Fibroblast of the conjunctiva (primary cell): ENCODE results near the gene GABRA5.

ENCODE experiments used
- DNase-seq: peaks from one replicate; pipeline ENCODE4 v3.0.0-alpha.2; 2010; ENCODE audit warnings: low read depth

Gene GABRA5

GRCh38 chr15:26928051-26928450 is 61.2 kb downstream of the GABRA5 start:
- DNase-seq, result no peak

GRCh38 chr15:26929588-26929987 is 62.7 kb downstream of the GABRA5 start:
- DNase-seq, result no peak

DNA sequence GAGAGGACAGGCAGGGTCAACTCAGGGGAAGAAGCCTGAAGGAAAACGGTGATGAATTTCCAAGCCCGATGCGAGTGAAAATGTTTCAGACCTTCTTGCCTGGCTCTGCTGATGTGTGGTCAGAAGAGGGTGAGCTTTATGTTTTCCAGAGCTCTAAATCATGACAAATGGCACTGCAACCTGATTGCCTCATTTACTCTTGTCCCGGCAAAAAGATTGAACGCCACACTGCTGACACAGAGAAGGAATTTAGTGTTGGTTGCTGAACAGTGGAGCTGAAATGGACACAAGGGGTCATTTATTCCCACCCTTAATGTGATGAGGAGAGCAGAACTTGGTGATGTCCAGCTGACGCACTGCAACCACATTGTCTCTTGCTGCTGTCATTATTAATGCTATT is 68.0 kb downstream of the GABRA5 start:
- no peak for DNase-seq

DNA sequence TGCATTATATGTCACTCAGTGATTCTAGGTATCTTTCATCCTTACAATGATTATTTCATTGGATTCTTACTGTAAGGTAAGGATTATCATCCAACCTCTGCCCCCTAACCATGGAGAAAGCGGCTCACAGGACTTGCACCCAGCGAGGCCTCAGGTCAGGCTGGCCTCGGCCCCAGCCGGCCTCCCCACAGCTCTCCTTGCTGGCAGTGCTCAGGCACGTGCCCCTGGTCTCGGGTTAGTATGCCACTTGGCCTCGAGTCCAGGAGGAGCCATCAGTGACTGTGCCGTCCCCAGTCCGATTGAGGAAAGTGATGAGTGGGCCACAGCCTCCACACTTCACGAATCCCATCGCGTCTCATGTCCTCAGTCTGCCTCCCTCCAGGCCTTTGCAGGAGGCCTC is 68.5 kb downstream of the GABRA5 start:
- DNase-seq, result no peak

- DNase-seq, result no peak
Measured at GRCh38 chr15:26936502-26936901, 69.6 kb downstream of the GABRA5 start.

DNA sequence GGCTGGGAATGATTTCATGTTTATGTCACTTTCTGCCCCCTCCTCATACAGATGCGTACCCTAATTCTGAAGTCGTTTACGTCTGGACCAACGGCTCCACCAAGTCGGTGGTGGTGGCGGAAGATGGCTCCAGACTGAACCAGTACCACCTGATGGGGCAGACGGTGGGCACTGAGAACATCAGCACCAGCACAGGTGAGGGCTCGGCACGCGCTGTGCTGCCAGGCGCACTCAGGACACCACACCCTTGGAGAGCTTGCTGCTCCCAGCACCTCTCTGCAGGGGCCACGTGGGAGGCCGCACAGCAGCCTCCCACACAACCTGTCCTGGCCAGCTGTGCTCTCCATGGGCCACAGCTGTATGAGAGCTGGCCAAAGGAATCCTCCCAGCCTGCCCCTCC is 70.3 kb downstream of the GABRA5 start:
- no peak for DNase-seq

DNA sequence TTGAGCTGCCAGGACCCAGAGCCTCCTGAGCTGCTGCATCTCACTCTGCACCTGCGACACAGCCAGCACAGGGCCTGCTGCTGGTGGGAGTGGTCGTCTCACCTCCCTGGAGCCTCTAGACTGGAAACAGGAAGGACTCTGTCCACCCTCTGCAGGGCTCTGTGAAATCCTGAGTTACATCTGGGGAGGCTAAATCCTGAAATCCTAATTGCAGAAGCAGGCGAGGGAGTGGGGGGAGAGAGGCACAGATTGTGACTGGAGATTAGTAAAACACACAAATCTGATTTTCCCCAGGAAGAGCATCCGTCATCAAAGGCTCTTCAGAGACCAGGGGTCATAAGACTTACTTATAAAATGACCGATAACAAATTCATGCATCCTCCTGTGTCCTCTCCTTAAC is 72.5 kb downstream of the GABRA5 start:
- no peak for DNase-seq

DNA sequence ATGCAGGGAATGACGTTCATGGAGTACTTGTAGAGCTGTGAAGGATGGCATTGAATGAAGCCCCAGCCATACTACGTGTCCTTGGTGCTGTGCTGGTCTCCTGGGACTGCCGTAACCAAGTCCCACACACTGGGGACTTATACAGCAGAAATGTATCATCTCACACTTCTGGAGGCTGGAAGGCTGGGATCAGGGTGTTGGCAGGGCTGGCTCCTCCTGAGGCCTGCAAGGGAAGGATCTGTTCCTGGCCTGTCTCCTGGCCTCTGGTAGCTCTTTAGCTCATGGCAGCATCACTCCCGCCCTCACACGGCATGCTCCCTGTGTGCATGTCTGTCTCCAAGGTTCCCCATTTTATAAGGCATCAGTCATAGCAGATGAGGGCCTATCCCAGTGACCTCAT is 74.6 kb downstream of the GABRA5 start:
- DNase-seq, result no peak

DNA sequence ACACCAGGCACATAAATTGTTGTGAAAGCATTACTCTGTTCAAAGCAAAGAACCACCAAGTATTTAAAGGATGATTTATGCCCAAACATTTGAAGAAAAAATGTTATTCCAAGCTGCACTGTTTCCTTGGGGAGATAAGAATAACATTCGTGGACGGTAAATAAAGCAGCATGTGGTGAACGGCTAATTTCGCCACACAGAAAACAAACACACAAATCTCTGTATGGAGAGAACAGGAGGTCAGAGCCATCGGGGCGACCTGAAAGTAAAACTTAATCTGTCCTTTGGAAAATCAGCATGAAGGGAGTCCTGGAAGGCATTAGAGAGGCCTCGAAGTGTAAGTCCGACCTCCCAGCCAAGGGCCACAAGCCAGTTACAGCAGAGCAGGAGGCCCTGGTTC is 77.0 kb downstream of the GABRA5 start:
- DNase-seq, result no peak

DNA sequence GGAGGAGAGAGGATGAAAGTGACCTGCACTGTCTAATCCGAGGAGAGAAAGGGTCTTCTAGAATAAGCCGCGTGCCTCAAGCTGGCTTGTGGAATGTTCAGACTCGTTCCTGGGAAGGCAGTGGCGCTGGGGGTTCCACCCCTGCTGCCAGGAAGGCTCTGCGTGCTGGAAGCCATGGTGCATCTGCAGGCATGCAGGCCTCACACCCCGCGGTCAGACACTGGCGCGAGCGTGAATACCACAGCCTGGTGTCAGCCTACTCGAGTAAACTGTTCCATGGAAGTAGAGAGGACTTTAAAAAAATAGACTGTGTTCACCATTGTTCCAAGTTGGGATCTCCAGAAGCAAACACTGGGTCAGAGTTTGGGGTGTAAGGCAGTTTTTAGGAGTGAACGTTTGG is 78.2 kb downstream of the GABRA5 start:
- no peak for DNase-seq

DNA sequence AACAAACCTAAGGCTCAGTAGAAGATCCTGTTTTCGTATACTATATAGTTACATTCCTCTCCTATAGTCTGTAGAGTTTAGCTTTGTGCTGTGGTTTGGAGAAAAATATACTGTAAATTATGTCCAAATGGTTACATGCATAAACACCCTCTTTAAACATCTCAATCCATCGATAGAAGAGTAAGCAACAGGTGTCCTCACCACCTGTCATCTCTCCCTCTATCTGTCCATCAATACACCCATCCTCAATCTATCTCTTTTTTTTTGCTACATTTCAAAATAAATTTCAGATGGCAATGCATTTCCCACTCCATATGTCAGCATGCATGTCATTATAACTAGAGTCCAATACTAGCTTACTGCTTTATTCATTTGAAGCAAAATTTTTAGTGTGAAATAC is 83.1 kb downstream of the GABRA5 start:
- DNase-seq, result no peak

- DNase-seq, result no peak
Measured at GRCh38 chr15:26954403-26954802, 87.5 kb downstream of the GABRA5 start.

GRCh38 chr15:26967719-26968269 is 100.9 kb downstream of the GABRA5 start:
- no peak for DNase-seq

DNA sequence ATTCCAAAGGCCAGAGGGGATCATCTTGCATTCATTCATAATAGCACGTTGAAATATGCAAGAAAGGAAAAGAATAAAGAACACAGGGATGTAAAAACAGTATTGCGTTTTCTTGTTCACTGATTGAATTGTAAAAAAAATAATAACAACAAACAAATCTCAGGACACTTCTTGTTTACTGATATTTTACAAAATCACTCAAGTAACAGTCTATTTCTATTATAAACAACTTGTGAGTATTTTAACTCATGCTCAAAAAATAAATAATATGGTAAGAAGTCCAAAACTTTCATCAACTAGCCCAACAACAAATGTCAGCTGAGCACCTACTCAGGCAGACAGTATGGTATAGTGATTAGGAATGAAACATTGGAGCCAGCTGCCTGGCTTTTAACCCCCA is 101.9 kb downstream of the GABRA5 start:
- no peak for DNase-seq

GRCh38 chr15:26970712-26971210 is 103.9 kb downstream of the GABRA5 start, which contains the start of gene GABRG3:
Gene GABRG3 (plus strand): TSS chr15:26971181.
- no peak for DNase-seq

DNA sequence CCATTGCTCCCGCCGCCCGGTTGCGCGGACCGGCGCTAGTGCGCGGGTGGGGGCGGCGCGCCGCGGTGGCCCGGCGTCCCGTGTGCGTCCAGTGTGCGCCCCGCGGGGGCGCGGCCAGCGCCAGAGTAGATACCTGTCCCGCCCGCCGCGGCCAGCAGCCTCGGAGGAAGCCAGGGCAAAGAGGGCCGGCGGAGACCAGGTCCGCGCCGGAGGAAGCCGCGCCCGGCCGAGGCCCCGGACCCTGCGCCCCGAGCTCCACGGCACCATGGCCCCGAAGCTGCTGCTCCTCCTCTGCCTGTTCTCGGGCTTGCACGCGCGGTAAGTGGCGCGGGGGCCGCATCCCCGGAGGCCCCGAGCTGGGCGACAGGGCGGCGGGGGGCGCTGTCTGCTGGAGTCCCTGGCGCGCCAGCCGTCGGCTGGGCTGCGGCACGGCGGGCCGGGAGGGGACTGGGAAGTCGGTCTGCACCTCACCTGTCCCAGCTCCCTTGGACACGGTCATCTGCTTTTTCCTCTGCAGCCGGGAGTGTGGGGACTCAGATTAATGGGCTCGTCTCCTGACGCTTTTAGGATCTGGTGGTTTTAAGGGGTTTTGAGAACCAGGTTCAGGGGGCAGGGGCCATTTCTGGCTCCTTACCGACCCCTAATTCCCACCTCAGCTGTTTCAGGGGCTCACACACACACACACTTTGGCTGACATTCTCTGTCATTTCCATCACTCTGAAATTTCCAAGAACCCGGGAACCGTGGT is 104.6 kb downstream of the GABRA5 start:
- DNase-seq, result no peak

DNA sequence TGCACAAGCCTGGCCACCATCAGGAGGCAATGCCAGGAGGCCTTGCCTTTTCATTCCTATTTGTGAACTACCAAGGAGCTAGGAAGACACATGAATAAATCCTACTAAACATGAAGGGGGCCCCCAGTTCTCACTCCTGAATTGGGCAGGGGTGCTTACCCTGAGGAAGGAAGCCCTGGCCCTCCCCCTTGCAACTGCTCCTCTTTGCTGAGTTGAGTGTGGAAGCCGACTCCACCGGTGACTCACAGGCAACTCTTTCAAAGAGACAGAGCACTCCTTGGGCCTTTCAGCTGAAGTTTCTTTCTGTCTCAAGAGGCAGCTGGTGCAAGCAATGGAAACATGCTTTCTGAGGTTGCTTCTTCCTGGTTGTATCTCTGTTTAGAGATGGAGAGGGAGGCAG is 105.8 kb downstream of the GABRA5 start:
- no peak for DNase-seq

DNA sequence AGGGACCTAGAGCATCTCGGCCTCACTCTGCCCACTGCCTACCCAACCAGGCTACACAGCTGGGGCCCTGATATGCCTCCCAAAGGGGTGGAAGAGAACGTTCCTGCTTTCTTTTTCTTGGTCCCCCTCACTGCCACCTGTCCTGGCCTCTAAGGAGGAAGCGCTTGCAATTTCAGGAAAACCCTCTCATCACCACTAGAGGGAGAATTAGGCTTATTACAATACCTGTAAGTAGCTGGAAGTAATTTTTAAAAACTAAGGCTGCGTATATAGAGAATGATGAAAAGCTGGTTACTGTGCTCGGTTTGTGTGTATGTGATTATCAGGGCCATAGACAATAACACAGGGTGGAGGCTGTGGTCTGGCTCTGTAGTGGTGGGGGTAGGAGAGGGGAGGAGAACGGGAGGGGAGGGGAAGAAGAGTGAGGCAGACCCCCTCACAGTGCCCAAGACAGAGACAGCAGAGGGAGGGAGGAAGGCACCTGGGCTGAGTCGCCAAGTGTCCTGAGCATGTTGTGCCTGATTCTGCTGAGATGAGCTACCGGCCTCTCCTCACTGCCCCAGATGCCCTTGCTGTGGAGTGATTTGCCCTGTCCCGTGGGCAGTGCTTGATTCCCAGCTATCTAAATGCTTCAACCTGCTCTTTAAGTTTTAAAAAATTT is 107.4 kb downstream of the GABRA5 start:
- no peak for DNase-seq

GRCh38 chr15:26981492-26981891 is 114.6 kb downstream of the GABRA5 start:
- no peak for DNase-seq

GRCh38 chr15:26983822-26984221 is 117.0 kb downstream of the GABRA5 start:
- no peak for DNase-seq

DNA sequence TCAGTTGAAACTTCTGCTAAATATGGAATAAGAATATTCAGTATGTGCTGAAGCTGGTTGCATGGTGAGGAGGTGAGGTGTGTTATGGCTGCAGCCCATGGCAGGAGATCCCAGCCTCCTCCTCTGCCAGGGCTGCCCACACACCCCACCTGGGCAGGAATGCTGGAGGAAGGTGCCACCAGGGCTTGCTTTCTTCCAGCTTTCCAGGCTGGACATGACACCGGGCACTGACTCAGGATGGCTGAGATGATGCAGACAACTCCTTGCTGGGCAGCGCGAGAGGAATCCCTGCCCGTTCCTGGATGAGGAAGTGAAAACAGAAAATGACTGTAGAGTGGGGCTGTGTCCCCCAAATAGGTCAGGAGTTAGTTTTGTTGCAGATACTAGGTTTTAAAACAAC is 118.2 kb downstream of the GABRA5 start:
- DNase-seq, result no peak

DNA sequence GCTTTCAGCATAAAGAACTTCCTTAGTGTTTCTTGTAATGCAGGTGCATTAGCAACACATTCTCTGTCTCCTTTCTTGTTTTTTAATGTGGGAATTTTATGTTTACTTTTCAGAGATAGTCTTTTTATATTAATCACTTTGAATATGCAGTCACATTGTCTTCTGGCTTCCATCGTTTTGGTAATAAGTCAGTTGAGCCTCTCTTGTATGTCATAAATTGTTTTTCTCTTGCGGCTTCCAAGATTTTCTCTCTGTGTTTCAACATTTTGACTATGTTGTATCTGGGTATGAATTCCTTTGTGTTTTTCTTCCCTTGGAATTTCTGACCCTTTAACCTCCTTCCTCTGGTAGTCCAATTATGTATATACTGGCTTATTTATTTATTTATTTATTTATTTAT is 129.4 kb downstream of the GABRA5 start:
- no peak for DNase-seq
